Right lobe of liver (tissue), 6 donors: ENCODE data around the gene ANKRD18A. TPM values are rescaled to one million over a fixed set of nuclear protein-coding genes. Genes with fewer than 3 reads are reported as not detected.

Experiments
- ATAC-seq, 4 donors: fragments of 200-7000 bp; cut with Tn5 transposase; one replicate each; pipeline ENCODE4 v1.9.1; 2020; ENCODE audit warnings: mild to moderate bottlenecking in 4 of 4, moderate library complexity in 4 of 4
- DNase-seq, 3 donors: peaks; one replicate each; pipeline ENCODE4 v3.0.0-alpha.2; 2020
- H3K27ac ChIP-seq, 3 donors: fragments of 200-600 bp; one replicate each; pipeline ENCODE4 v1.8.0; 2022
- H3K27me3 ChIP-seq, 2 donors: fragments of 200-600 bp; one replicate each; pipeline ENCODE4 v1.8.0; 2022
- H3K36me3 ChIP-seq, 4 donors: fragments of 200-600 bp; sonication (generic) in 1 of 4; one replicate each; pipeline versions ENCODE4 v1.5.1 to v1.8.0; 2017 to 2022; ENCODE audit warnings: control low read depth in 1 of 4
- H3K4me1 ChIP-seq, 4 donors: fragments of 200-600 bp; sonication (generic) in 1 of 4; one replicate each; pipeline versions ENCODE4 v1.5.1 to v1.8.0; 2017 to 2022; ENCODE audit warnings: control low read depth in 1 of 4
- H3K4me3 ChIP-seq, 3 donors: fragments of 200-600 bp; one replicate each; pipeline ENCODE4 v1.8.0; 2022
- H3K9me3 ChIP-seq, 4 donors: fragments of 200-600 bp; sonication (generic) in 1 of 4; one replicate each; pipeline versions ENCODE4 v1.5.1 to v1.8.0; 2017 to 2022; ENCODE audit warnings: control low read depth in 1 of 4
- POLR2A ChIP-seq: fragments of 450-650 bp; IDR thresholded peaks from one replicate; pipeline ENCODE4 v1.6.1; 2017; ENCODE audit warnings: antibody characterized with exemption, mild to moderate bottlenecking
- WGBS: methylation state at CpG from one replicate; pipeline ENCODE4 v1.1.6; 2018; ENCODE audit warnings: low coverage, low lambda C conversion rate; ENCODE audit not compliant: insufficient coverage; ENCODE audit errors: missing lambda C conversion rate; 5-methylcytosine and 5-hydroxymethylcytosine counted together
- intact Hi-C, 2 donors: fragments of 100-400 bp; cut with DNase I; formaldehyde crosslinking; loops; one replicate each; pipeline versions ENCODE4 v1.11.2 to v1.14.1; 2022
- total RNA-seq, 6 experiments: library from RNA; depleted of rRNA in 2 of 6; stranded (reverse); fragments of >200 nt in 2 of 6; fragmentation: NEBNext Ultra II Directional in 3 of 6; extraction: Animal tissue kit (Norgen Biotek cat#: 25700) in 3 of 6; gene quantifications; one replicate each; pipeline versions ENCODE4 v1.1.0 to v1.2.4, GENCODE V29; 2016 to 2023
- TF ChIP-seq, protein P1 (sequence below), 4 donors: fragments of 200-600 bp in 3 of 4; fragments of 450-650 bp in 1 of 4; IDR thresholded peaks; one replicate each; pipeline versions ENCODE4 v1.5.1 to v1.8.0; 2016 to 2022; ENCODE audit warnings: antibody characterized with exemption in 4 of 4, mild to moderate bottlenecking in 2 of 4
- donor health status: DM: no; HTN: yes; CAD: no.
- donor health status: DM: no; HTN: no; CAD: no.
- donor health status: DM: no; HTN: no; CAD: no.
- donor health status: DM: no; HTN: yes; CAD: no.
- donor health status: DM: no; HTN: yes; CAD: no.

The ANKRD18A gene
- total RNA-seq, 6 experiments from 2014 or later: 0.87 to 4.5 (median 1.7) TPM

DNA sequence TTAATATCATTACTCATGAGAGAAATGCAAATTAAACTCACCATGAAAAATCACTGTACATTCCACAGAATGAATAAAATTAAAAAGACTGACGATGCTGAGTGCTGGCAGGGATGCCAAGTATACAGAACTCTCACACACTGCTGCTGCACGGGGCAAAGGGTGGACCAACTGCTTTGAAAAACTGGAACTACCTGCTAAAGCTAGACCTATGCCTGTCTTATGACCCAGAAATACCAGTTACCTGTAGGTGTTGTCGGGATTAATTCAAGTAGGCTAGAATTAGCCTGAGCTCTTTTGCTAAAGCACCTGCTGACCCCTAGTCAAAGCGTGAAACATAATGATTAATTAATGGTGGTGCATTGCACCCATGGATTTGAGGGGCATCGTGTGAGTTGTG lies 36.5 kb upstream of the ANKRD18A start:
- intact Hi-C loops: no loop called here
- TF ChIP-seq POLR2A: no peak
- WGBS: 14% methylated on average over 5 of the region's 5 CpGs

DNA sequence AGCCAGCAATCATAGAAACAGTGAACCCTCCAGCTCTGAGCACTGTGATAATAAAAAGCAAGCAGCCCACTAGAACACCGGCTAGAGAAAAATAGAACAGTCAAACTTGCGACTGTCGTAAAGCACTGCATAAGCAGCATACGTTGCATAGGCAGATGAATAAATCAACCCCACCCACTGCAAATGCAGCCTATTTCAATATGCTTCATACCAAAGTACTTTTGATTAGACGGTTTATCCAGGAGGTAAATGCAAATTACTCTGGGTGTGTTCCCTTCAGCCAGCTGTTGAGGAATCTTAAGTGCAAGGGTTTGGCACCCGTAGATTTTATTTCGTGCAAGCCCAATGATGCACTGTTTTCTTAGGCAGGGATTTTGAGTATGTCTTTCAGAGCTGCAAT lies 32.1 kb upstream of the ANKRD18A start:
- Histone ChIP-seq H3K36me3 (no peaks in the 10 kb centered on the region), H3K4me3 (no peak overlapping the region), H3K9me3 (no peaks in the 10 kb centered on the region), H3K27ac (no peak overlapping the region), H3K27me3 (no peaks in the 10 kb centered on the region), H3K4me1 (no peaks in the 10 kb centered on the region)
- TF ChIP-seq, protein P1, sequence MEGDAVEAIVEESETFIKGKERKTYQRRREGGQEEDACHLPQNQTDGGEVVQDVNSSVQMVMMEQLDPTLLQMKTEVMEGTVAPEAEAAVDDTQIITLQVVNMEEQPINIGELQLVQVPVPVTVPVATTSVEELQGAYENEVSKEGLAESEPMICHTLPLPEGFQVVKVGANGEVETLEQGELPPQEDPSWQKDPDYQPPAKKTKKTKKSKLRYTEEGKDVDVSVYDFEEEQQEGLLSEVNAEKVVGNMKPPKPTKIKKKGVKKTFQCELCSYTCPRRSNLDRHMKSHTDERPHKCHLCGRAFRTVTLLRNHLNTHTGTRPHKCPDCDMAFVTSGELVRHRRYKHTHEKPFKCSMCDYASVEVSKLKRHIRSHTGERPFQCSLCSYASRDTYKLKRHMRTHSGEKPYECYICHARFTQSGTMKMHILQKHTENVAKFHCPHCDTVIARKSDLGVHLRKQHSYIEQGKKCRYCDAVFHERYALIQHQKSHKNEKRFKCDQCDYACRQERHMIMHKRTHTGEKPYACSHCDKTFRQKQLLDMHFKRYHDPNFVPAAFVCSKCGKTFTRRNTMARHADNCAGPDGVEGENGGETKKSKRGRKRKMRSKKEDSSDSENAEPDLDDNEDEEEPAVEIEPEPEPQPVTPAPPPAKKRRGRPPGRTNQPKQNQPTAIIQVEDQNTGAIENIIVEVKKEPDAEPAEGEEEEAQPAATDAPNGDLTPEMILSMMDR (IDR thresholded peaks at IDR 0.05): no peak
- TF ChIP-seq POLR2A: no peak
- WGBS: 68% methylated on average over 7 of the region's 7 CpGs
- ATAC-seq (no peak), DNase-seq (no peak)
- intact Hi-C loops: no loop called here

More for the DNA sequence above, 36.5 kb upstream of the ANKRD18A start:
- H3K27ac ChIP-seq: no peak overlapping the region
- no peaks in the 10 kb centered on the region for H3K4me1 ChIP-seq
- no peak for ATAC-seq
- no peaks in the 10 kb centered on the region for H3K9me3 ChIP-seq
- H3K27me3 ChIP-seq: no peaks in the 10 kb centered on the region
- DNase-seq: no peak
- no peaks in the 10 kb centered on the region for H3K36me3 ChIP-seq
- H3K4me3 ChIP-seq: no peak overlapping the region

DNA sequence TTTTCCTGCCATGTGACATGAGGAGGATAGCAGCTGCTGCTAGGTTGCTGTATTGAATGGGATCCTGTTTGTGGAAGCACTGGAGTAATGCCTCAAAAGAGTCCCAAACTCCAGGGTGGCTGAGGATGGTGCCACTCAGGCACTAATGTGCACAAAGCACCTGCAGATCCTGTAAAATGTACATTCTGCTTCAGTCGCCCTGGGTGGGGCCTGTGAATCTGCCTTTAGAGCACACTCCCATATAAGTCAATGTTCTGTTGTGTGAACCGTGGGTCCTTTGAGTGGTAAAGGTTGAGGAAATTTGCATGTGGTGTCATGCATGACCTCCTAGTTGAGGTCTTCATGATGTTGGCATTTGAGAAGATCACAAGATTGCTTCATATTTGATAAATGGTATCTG lies 31.6 kb upstream of the ANKRD18A start:
- DNase-seq (no peak), ATAC-seq (no peak)
- Histone ChIP-seq H3K9me3 (no peaks in the 10 kb centered on the region), H3K4me3 (no peak overlapping the region), H3K36me3 (no peaks in the 10 kb centered on the region), H3K4me1 (no peaks in the 10 kb centered on the region), H3K27me3 (no peaks in the 10 kb centered on the region), H3K27ac (no peak overlapping the region)
- intact Hi-C loops: no loop called here
- TF ChIP-seq, protein P1 (IDR thresholded peaks at IDR 0.05): no peak
- TF ChIP-seq POLR2A: no peak
- 100% methylated on average over 1 of the region's 2 CpGs for WGBS

DNA sequence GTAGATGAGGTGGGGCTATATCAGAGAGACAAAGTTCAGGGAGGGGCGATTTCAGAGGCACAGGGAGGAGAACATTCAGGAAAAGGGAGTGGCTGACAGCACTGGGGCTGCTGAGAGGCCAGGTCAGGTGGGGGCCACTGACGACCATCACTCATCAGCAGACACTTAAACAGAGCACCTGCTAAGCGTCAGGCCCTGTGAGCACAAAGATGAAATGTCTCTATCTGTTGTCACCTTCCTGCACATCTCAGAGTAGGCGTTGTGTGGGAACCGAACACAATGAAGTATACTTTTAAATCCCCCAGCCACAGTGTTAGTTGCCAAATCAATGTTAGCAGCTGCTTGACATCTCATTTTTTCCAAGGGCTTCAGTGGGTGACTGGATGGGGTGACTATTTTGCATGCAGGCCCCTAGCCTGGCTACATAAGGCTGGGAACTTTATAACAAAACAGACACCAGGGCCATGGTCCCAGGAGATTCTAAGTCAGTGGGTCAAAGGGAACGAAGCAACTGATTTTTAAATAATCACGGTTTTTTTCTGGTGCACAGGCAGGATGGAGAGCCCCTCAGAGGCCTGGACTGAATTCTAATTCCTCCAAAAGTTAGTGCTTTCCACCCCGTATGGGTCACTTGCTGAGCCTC lies 31.1 kb upstream of the ANKRD18A start:
- no peak for DNase-seq
- Histone ChIP-seq H3K9me3 (no peaks in the 10 kb centered on the region), H3K4me3 (no peak overlapping the region), H3K36me3 (no peaks in the 10 kb centered on the region), H3K27ac (no peak overlapping the region), H3K4me1 (no peaks in the 10 kb centered on the region), H3K27me3 (no peaks in the 10 kb centered on the region)
- no peak for TF ChIP-seq POLR2A
- TF ChIP-seq, protein P1 (IDR thresholded peaks at IDR 0.05): no peak
- no peak for ATAC-seq
- intact Hi-C loops: no loop called here
- WGBS: 55% methylated on average over 4 of the region's 8 CpGs

DNA sequence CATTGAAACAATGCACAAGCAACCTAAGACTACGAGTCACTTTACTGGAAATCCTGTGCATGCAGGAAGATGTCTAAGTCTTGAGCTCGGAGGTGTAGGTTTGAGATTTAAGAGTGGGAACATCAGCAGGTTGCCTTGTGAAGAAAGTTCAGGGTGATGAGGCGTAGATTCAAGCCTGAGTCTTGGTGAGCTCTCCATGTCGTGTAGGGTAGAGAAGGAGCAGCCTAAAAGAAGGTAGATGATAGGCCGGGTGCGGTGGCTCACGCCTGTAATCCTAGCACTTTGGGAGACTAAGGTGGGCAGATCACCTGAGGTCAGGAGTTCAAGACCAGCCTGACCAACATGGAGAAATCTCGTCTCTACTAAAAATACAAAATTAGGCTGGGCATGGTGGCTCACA lies 30.2 kb upstream of the ANKRD18A start:
- 79% methylated on average over 8 of the region's 8 CpGs for WGBS
- no peak overlapping the region for H3K27ac ChIP-seq
- intact Hi-C loops: no loop called here
- H3K4me1 ChIP-seq: no peaks in the 10 kb centered on the region
- ATAC-seq (no peak), DNase-seq (no peak)
- H3K9me3 ChIP-seq: no peaks in the 10 kb centered on the region
- no peaks in the 10 kb centered on the region for H3K27me3 ChIP-seq
- H3K36me3 ChIP-seq: no peaks in the 10 kb centered on the region
- no peak overlapping the region for H3K4me3 ChIP-seq
- no peak for TF ChIP-seq POLR2A
- TF ChIP-seq, protein P1 (IDR thresholded peaks at IDR 0.05): no peak
